Tibial artery (tissue), 4 donors: ENCODE results near the gene SLC5A12.

Source experiments
- DNase-seq, 2 donors: peaks; one replicate each; pipeline ENCODE4 v3.0.0-alpha.2; 2019
- H3K27ac ChIP-seq, 2 donors: fragments of 200-600 bp; sonication (generic) in 1 of 2; 1 replicate in 1 of 2; 2 replicates in 1 of 2; pipeline ENCODE4 v1.5.1; 2018 to 2019; ENCODE audit warnings: mild to moderate bottlenecking in 1 of 2
- H3K27me3 ChIP-seq, 2 donors: fragments of 200-600 bp; sonication (generic) in 1 of 2; one replicate each; pipeline versions ENCODE4 v1.5.1 to v1.6.0; 2016 to 2019
- H3K36me3 ChIP-seq, 3 donors: fragments of 200-600 bp; sonication (generic) in 2 of 3; one replicate each; pipeline ENCODE4 v1.5.1; 2016 to 2019; ENCODE audit warnings: mild to moderate bottlenecking in 2 of 3
- H3K4me1 ChIP-seq, 4 donors: fragments of 200-600 bp; sonication (generic) in 2 of 4; 1 replicate in 3 of 4; 2 replicates in 1 of 4; pipeline ENCODE4 v1.5.1; 2016 to 2019
- H3K4me3 ChIP-seq, 2 donors: fragments of 200-600 bp; sonication (generic) in 1 of 2; 1 replicate in 1 of 2; 2 replicates in 1 of 2; pipeline ENCODE4 v1.5.1; 2018 to 2019; ENCODE audit warnings: mild to moderate bottlenecking in 2 of 2
- H3K9me3 ChIP-seq, 3 donors: fragments of 200-600 bp; sonication (generic) in 1 of 3; one replicate each; pipeline ENCODE4 v1.5.1; 2016 to 2019
- CTCF ChIP-seq, 2 experiments: fragments of 200-600 bp in 1 of 2; fragments of 450-650 bp in 1 of 2; IDR thresholded peaks; one replicate each; pipeline ENCODE4 v1.5.1; 2017 to 2019; ENCODE audit warnings: antibody characterized with exemption in 2 of 2, mild to moderate bottlenecking in 1 of 2, moderate library complexity in 1 of 2
- intact Hi-C: fragments of 100-400 bp; cut with DNase I; formaldehyde crosslinking; loops from one replicate; pipeline ENCODE4 v1.15.0; 2023; ENCODE audit warnings: low total_unique reads

SLC5A12 gene

DNA sequence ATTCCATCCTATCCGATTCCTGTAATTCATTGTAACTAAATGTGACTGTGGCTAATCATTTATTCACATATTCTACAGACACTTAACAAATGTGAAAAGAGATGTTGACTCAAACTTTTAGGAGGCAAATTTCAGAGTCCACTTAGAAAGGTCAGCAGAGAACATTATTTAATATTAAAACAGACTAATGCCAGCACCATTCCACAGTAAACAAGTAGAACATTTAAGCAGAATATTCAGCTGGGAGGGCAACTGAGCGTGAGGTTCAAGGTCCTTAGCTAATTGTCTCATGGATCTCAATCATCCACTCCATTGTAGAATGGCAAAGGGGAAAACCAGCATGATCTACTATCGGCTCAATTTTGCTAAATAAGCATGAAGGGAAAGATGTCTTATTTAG is 5.1 kb upstream of the SLC5A12 start:
- Histone ChIP-seq H3K4me1 (peaks cover 0 to 5% (median 0%) of the 10 kb centered on the region in 4 donors), H3K27ac (no peak overlapping the region), H3K9me3 (no peaks in the 10 kb centered on the region), H3K4me3 (no peak overlapping the region), H3K36me3 (no peaks in the 10 kb centered on the region), H3K27me3 (no peaks in the 10 kb centered on the region)
- no peak for TF ChIP-seq CTCF (IDR thresholded peaks at IDR 0.05)
- intact Hi-C loops = no loop called here
- no peak for DNase-seq

DNA sequence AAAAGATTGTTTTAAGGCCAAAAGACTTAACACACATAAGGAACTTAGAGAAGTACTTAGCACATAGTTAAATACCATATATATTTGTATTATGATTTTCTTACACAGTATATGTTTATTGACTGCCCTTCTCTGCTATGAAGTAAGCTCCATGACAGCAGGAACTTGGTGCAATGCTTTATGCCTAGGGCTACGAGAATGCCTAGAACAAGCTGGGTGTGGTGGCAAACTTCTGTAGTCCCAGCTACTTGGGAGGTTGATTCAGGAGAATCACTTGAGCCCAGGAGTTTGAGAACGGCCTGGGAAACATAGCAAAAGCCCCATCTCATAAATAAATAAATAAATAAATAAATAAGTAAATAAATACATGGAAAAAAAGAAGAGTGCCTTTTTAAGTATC is 1.9 kb downstream of the SLC5A12 start:
- H3K9me3 ChIP-seq = no peaks in the 10 kb centered on the region
- no peaks in the 10 kb centered on the region for H3K36me3 ChIP-seq
- no peak overlapping the region for H3K4me3 ChIP-seq
- DNase-seq = no peak
- H3K27ac ChIP-seq = no peak overlapping the region
- H3K4me1 ChIP-seq = no peaks in the 10 kb centered on the region
- no peaks in the 10 kb centered on the region for H3K27me3 ChIP-seq
- intact Hi-C loops = no loop called here
- no peak for TF ChIP-seq CTCF (IDR thresholded peaks at IDR 0.05)

DNA sequence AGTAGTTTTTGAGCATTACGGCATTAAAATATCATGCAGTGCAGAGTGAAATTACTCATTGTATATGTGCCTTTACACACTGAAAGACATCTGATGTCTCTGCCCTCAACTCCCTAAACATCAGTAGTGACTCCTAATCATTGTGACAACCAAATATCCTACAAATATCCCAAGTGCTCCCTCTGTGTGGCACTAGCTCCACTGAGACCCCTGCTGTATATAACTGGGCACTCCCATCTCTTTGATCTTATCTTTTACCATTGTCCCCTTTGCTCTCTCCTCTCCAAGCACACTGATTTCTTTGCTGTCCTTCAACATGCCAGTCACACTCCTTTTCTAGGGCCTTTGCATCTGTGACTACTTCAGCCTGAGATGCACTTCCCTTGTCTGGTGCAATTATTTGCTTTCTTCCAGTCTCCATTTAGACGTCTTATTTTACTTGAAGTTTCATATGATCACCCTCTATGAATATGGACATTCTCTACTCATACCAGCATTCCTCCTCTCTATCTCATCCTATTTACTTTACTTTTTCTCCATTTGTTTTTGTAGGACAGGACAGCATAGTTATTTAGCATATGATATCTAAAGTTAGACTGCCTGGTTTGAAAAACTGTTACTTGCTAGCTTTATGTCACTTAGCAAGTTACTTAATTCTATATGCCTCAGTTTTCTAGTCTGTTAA is 2.4 kb downstream of the SLC5A12 start:
- Histone ChIP-seq H3K9me3 (no peaks in the 10 kb centered on the region), H3K27me3 (no peaks in the 10 kb centered on the region), H3K4me1 (no peaks in the 10 kb centered on the region), H3K4me3 (no peak overlapping the region), H3K27ac (no peak overlapping the region), H3K36me3 (no peaks in the 10 kb centered on the region)
- no peak for DNase-seq
- TF ChIP-seq CTCF (IDR thresholded peaks at IDR 0.05) = no peak
- intact Hi-C loops = no loop called here

- H3K4me3 ChIP-seq = no peak overlapping the region
- H3K36me3 ChIP-seq = no peaks in the 10 kb centered on the region
- no peak for TF ChIP-seq CTCF (IDR thresholded peaks at IDR 0.05)
- intact Hi-C loops = no loop called here
- H3K27ac ChIP-seq = no peak overlapping the region
- H3K9me3 ChIP-seq = no peaks in the 10 kb centered on the region
- no peaks in the 10 kb centered on the region for H3K4me1 ChIP-seq
- no peaks in the 10 kb centered on the region for H3K27me3 ChIP-seq
- DNase-seq = no peak
Observed at GRCh38 chr11:26717771-26718170, 4.1 kb downstream of the SLC5A12 start.

GRCh38 chr11:26715133-26715532 is 6.7 kb downstream of the SLC5A12 start:
- no peak for DNase-seq
- TF ChIP-seq CTCF (IDR thresholded peaks at IDR 0.05) = no peak
- intact Hi-C loops = no loop called here

DNA sequence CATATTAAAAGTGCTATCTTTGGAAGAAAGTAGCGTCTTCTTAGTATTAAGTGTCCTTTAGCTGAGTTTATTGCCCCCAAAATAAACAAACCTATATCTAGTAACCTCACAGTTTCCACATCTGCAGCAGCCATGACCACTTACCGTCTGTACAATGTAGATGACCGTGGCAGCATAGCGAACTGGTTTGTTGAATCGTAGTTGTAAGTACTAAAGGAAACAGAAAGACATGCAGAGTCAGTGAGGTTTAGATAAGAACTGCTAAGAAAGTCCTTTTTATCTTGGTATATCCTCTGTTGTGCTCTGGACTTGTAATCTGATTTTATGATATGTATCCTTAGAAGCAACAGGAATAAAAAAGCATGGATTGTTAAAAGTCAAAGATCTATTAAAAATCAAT is 9.4 kb downstream of the SLC5A12 start:
- no peak for DNase-seq
- no peak overlapping the region for H3K4me3 ChIP-seq
- no peaks in the 10 kb centered on the region for H3K9me3 ChIP-seq
- H3K27me3 ChIP-seq = no peaks in the 10 kb centered on the region
- H3K36me3 ChIP-seq = no peaks in the 10 kb centered on the region
- TF ChIP-seq CTCF (IDR thresholded peaks at IDR 0.05) = no peak
- no peak overlapping the region for H3K27ac ChIP-seq
- H3K4me1 ChIP-seq = no peaks in the 10 kb centered on the region
- intact Hi-C loops = no loop called here

More at GRCh38 chr11:26715133-26715532, 6.7 kb downstream of the SLC5A12 start:
- Histone ChIP-seq H3K4me1 (no peaks in the 10 kb centered on the region), H3K27ac (no peak overlapping the region), H3K4me3 (no peak overlapping the region), H3K27me3 (no peaks in the 10 kb centered on the region), H3K36me3 (no peaks in the 10 kb centered on the region), H3K9me3 (no peaks in the 10 kb centered on the region)
